Tibial nerve (tissue), 4 donors: Measurements from ENCODE around the gene CD40.

ENCODE experiments used
- CTCF ChIP-seq, 5 experiments: fragments of 200-600 bp in 3 of 5; fragments of 450-650 bp in 2 of 5; sonication (generic) in 3 of 5; IDR thresholded peaks; one replicate each; pipeline ENCODE4 v1.5.1; 2016 to 2019; ENCODE audit warnings: antibody characterized with exemption in 5 of 5, mild to moderate bottlenecking in 3 of 5, moderate library complexity in 2 of 5
- EP300 ChIP-seq, 2 donors: sonication (generic); formaldehyde crosslinking; IDR thresholded peaks; one replicate each; pipeline ENCODE4 v1.6.1; 2017; ENCODE audit warnings: antibody characterized with exemption in 2 of 2, mild to moderate bottlenecking in 1 of 2
- POLR2A ChIP-seq, 2 donors: fragments of 450-650 bp; IDR thresholded peaks; one replicate each; pipeline ENCODE4 v1.6.1; 2017; ENCODE audit warnings: antibody characterized with exemption in 2 of 2, mild to moderate bottlenecking in 2 of 2, moderate library complexity in 2 of 2

- TF ChIP-seq CTCF (IDR thresholded peaks at IDR 0.05) (no peak), EP300 (IDR thresholded peaks at IDR 0.05) (no peak), POLR2A (IDR thresholded peaks at IDR 0.05) (no peak)
Observed at GRCh38 chr20:46175127-46175494, 57.0 kb downstream of the CD40 start.
